CD4-positive, alpha-beta T cell treated with Interleukin-21 for 1 hour (primary cell): ENCODE results near the gene CYP4Z1.
"Not testable (repeated sequence)": the region's sequence is repeated elsewhere in the genome, so short reads cannot be mapped to it uniquely, and the experiment has no call there.

Experiments used
- DNase-seq: peaks from one replicate; pipeline ENCODE4 v3.0.0-alpha.2; 2020

Gene CYP4Z1

GRCh38 chr1:47067097-47067594 is at the start of gene CYP4Z1:
Gene CYP4Z1, plus strand, starts transcription at chr1:47067231. Its CDS starts 260 bp downstream, at chr1:47067491.
- DNase-seq = no peak

- no peak for DNase-seq
These were observed 46.0 kb upstream of the CYP4Z1 start for GRCh38 chr1:47021070-47021469.

- no peak for DNase-seq
These were observed 43.5 kb upstream of the CYP4Z1 start, which contains the start of gene CYP4X1 for GRCh38 chr1:47023268-47024140. Gene CYP4X1, plus strand, starts transcription at chr1:47023669. Its CDS starts 149 bp downstream, at chr1:47023818.

GRCh38 chr1:47024141-47024801 is 42.8 kb upstream of the CYP4Z1 start:
- DNase-seq = no peak

- DNase-seq = no peak
These were observed 36.7 kb upstream of the CYP4Z1 start for GRCh38 chr1:47030170-47030805.

- DNase-seq = no peak
These were observed 36.0 kb upstream of the CYP4Z1 start for GRCh38 chr1:47031059-47031458.

- no peak for DNase-seq
These were observed 35.4 kb upstream of the CYP4Z1 start for GRCh38 chr1:47031585-47031984.

GRCh38 chr1:47036764-47037163 is 30.3 kb upstream of the CYP4Z1 start:
- no peak for DNase-seq

- no peak for DNase-seq
These were observed 7.7 kb upstream of the CYP4Z1 start for GRCh38 chr1:47059376-47059775.

- DNase-seq = not testable (repeated sequence)
These were observed 2.0 kb downstream of the CYP4Z1 start for GRCh38 chr1:47069080-47069479.

GRCh38 chr1:47069509-47069908 is 2.5 kb downstream of the CYP4Z1 start:
- not testable (repeated sequence) for DNase-seq

GRCh38 chr1:47089356-47089755 is 22.3 kb downstream of the CYP4Z1 start:
- DNase-seq = peak; percentile 38

GRCh38 chr1:47091476-47091875 is 24.4 kb downstream of the CYP4Z1 start:
- not testable (repeated sequence) for DNase-seq

GRCh38 chr1:47104816-47105215 is 37.8 kb downstream of the CYP4Z1 start:
- DNase-seq = no peak

GRCh38 chr1:47106792-47107191 is 39.8 kb downstream of the CYP4Z1 start:
- DNase-seq = no peak

GRCh38 chr1:47107851-47108574 is 41.0 kb downstream of the CYP4Z1 start:
- not testable (repeated sequence) for DNase-seq

GRCh38 chr1:47109482-47109881 is 42.5 kb downstream of the CYP4Z1 start:
- not testable (repeated sequence) for DNase-seq

GRCh38 chr1:47113178-47113577 is 46.1 kb downstream of the CYP4Z1 start:
- no peak for DNase-seq

- DNase-seq = not testable (repeated sequence)
These were observed 54.0 kb downstream of the CYP4Z1 start for GRCh38 chr1:47121039-47121438.

GRCh38 chr1:47124834-47125233 is 57.8 kb downstream of the CYP4Z1 start:
- DNase-seq = not testable (repeated sequence)

- DNase-seq = not testable (repeated sequence)
These were observed 60.0 kb downstream of the CYP4Z1 start for GRCh38 chr1:47126997-47127396.

- no peak for DNase-seq
These were observed 61.2 kb downstream of the CYP4Z1 start for GRCh38 chr1:47128221-47128620.

- not testable (repeated sequence) for DNase-seq
These were observed 61.8 kb downstream of the CYP4Z1 start for GRCh38 chr1:47128854-47129253.
